Endothelial cell (in vitro differentiated cells): ENCODE data around the gene TRPM3. TPM values are rescaled to one million over a fixed set of nuclear protein-coding genes. Genes with fewer than 3 reads are reported as not detected.

Experiments used
- DNase-seq: peaks from one replicate; pipeline ENCODE4 v3.0.0; 2021; ENCODE audit warnings: low spot score
- H3K27ac Mint-ChIP-seq: one replicate; pipeline ENCODE4 v1.8.0; 2021; ENCODE audit warnings: mixed read lengths, inconsistent platforms; ENCODE audit not compliant: unreplicated experiment
- H3K27me3 Mint-ChIP-seq: one replicate; pipeline ENCODE4 v1.8.0; 2021; ENCODE audit warnings: mild to moderate bottlenecking, moderate library complexity, mixed read lengths, inconsistent platforms; ENCODE audit not compliant: unreplicated experiment
- H3K36me3 Mint-ChIP-seq: one replicate; pipeline ENCODE4 v1.8.0; 2021; ENCODE audit warnings: mild to moderate bottlenecking, low read depth, mixed read lengths, inconsistent platforms; ENCODE audit not compliant: unreplicated experiment
- H3K4me1 Mint-ChIP-seq: one replicate; pipeline ENCODE4 v1.8.0; 2021; ENCODE audit warnings: mild to moderate bottlenecking, mixed read lengths, inconsistent platforms; ENCODE audit not compliant: unreplicated experiment
- H3K4me3 Mint-ChIP-seq: one replicate; pipeline ENCODE4 v1.8.0; 2021; ENCODE audit warnings: mild to moderate bottlenecking, mixed read lengths, inconsistent platforms; ENCODE audit not compliant: unreplicated experiment
- H3K9me3 Mint-ChIP-seq: one replicate; pipeline ENCODE4 v1.8.0; 2021; ENCODE audit warnings: mixed read lengths, inconsistent platforms; ENCODE audit not compliant: unreplicated experiment
- CTCF ChIP-seq: fragments of 200-600 bp; sonication (generic); IDR thresholded peaks from one replicate; pipeline ENCODE4 v1.5.0; 2021; ENCODE audit warnings: antibody characterized with exemption; ENCODE audit not compliant: unreplicated experiment
- total RNA-seq: library from RNA; stranded (reverse); fragmentation: NEBNext Ultra II Directional; extraction: Animal tissue kit (Norgen Biotek cat#: 25700); gene quantifications from one replicate; pipeline ENCODE4 v1.2.1, GENCODE V29; 2021; ENCODE audit not compliant: unreplicated experiment

The TRPM3 gene
- total RNA-seq, 1 donor from 2014 or later, result 0.54 TPM

GRCh38 chr9:70948744-70949143 is 172.7 kb downstream of the TRPM3 start:
- H3K4me1 Mint-ChIP-seq, result no peaks in the 10 kb centered on the region
- H3K36me3 Mint-ChIP-seq, result no peaks in the 10 kb centered on the region
- no peak overlapping the region for H3K27ac Mint-ChIP-seq
- no peak for DNase-seq
- H3K27me3 Mint-ChIP-seq, result no peaks in the 10 kb centered on the region
- no peak overlapping the region for H3K4me3 Mint-ChIP-seq
- TF ChIP-seq CTCF, result no peak
- no peaks in the 10 kb centered on the region for H3K9me3 Mint-ChIP-seq

GRCh38 chr9:70947511-70947910 is 173.9 kb downstream of the TRPM3 start:
- DNase-seq, result no peak
- no peak overlapping the region for H3K4me3 Mint-ChIP-seq
- H3K36me3 Mint-ChIP-seq, result no peaks in the 10 kb centered on the region
- H3K4me1 Mint-ChIP-seq, result no peaks in the 10 kb centered on the region
- no peak for TF ChIP-seq CTCF
- no peaks in the 10 kb centered on the region for H3K27me3 Mint-ChIP-seq
- no peaks in the 10 kb centered on the region for H3K9me3 Mint-ChIP-seq
- no peak overlapping the region for H3K27ac Mint-ChIP-seq

- TF ChIP-seq CTCF, result no peak
- no peak overlapping the region for H3K27ac Mint-ChIP-seq
- DNase-seq, result no peak
Measured at GRCh38 chr9:70947086-70947485, 174.3 kb downstream of the TRPM3 start.

GRCh38 chr9:70945301-70945700 is 176.1 kb downstream of the TRPM3 start:
- Mint-ChIP-seq H3K4me3 (no peak overlapping the region), H3K4me1 (no peaks in the 10 kb centered on the region), H3K36me3 (no peaks in the 10 kb centered on the region), H3K27ac (no peak overlapping the region), H3K27me3 (peaks cover 2% of the 10 kb centered on the region), H3K9me3 (no peaks in the 10 kb centered on the region)
- DNase-seq, result no peak
- TF ChIP-seq CTCF, result no peak

More at GRCh38 chr9:70947086-70947485, 174.3 kb downstream of the TRPM3 start:
- H3K4me1 Mint-ChIP-seq, result no peaks in the 10 kb centered on the region
- H3K4me3 Mint-ChIP-seq, result no peak overlapping the region
- H3K9me3 Mint-ChIP-seq, result no peaks in the 10 kb centered on the region
- H3K36me3 Mint-ChIP-seq, result no peaks in the 10 kb centered on the region
- H3K27me3 Mint-ChIP-seq, result no peaks in the 10 kb centered on the region

- H3K4me3 Mint-ChIP-seq, result no peak overlapping the region
- H3K27ac Mint-ChIP-seq, result no peak overlapping the region
- H3K27me3 Mint-ChIP-seq, result peaks cover 2% of the 10 kb centered on the region
- DNase-seq, result no peak
- H3K9me3 Mint-ChIP-seq, result no peaks in the 10 kb centered on the region
- H3K4me1 Mint-ChIP-seq, result no peaks in the 10 kb centered on the region
- no peaks in the 10 kb centered on the region for H3K36me3 Mint-ChIP-seq
- no peak for TF ChIP-seq CTCF
Measured at GRCh38 chr9:70941191-70941590, 180.2 kb downstream of the TRPM3 start.
